GM18868 (cell line): Measurements from ENCODE around the gene SLC2A11.
"Not testable (repeated sequence)": the region's sequence is repeated elsewhere in the genome, so short reads cannot be mapped to it uniquely, and the experiment has no call there.

Source experiments
- ATAC-seq: cut with Tn5 transposase; IDR thresholded peaks from one replicate; pipeline ENCODE4 v1.9.1; 2021; ENCODE audit warnings: mild to moderate bottlenecking, moderate library complexity; ENCODE audit not compliant: unreplicated experiment

The SLC2A11 gene

GRCh38 chr22:23888615-23889401 is 31.1 kb downstream of the SLC2A11 start:
- ATAC-seq: no peak

DNA sequence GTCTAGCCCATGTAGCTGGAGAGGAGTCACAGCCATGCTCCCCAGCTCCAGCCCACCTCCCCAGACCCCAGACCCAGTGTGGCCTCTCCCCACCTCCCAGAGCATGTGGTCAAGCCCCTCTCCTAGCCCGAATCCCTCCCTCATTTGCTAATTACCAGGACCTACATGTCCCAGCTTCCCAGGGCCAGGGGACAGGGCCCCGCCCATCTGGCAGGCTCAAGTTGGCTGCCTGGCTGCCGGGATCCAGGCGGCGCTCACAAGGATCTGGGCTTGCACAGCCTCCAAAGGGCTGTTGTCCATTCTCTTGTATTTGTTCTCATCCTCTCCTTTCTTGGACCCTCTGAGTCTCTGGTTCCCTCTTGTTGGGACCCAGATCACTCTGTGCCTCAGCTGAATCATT is 31.9 kb downstream of the SLC2A11 start:
- ATAC-seq: no peak

GRCh38 chr22:23891726-23892125 is 34.1 kb downstream of the SLC2A11 start:
- no peak for ATAC-seq

DNA sequence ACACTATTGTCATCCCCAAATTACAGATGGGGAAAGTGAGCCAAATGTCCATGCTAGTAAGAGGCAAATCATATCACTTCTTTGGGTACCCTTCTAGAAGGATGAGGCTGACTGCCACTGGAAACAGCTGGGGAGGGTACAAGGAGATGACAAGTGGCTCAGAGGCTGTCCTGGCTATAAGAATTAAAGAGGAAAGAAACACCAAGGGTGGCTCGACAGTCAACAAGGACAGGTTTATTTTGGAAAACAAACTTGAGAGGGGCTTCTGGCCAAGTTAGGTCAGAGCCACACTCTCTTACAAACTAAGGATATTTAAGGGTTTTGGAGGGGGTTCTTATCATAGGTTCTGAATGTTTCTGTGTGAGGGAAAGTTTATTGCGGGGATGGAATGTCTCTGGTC is 34.5 kb downstream of the SLC2A11 start:
- no peak for ATAC-seq

GRCh38 chr22:23892706-23893105 is 35.0 kb downstream of the SLC2A11 start:
- ATAC-seq: no peak

DNA sequence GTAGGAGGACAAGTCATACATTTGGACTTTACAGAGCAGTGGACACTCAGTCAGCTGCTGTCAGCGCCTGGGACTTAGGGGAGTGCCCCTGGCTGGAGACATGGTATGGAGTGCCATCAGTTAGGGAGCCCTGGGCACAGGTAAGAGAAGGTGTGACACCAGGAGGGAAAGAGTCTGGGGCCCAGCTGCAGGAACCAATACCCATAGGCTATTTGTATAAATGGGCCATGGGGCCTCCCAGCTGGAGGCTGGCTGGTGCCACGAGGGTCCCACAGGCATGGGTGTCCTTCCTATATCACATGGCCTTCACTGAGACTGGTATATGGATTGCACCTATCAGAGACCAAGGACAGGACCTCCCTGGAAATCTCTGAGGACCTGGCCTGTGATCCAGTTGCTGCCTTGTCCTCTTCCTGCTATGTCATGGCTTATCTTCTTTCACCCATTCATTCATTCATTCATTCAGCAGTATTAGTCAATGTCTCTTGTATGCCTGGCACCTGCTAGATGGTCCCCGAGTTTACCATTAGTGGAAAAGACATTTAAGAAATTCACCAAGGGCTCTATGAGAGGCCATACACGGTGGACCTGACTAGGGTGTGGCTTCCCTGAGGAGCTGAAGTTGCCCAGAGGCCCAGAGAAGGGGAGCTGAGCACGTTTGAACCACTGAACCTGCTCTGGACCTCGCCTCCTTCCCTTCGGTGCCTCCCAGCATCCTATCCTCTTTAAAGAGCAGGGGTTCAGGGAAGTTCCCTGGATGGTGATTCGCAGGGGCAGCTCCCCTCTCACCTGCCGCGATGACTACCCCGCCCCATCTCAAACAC is 35.7 kb downstream of the SLC2A11 start:
- no peak for ATAC-seq

DNA sequence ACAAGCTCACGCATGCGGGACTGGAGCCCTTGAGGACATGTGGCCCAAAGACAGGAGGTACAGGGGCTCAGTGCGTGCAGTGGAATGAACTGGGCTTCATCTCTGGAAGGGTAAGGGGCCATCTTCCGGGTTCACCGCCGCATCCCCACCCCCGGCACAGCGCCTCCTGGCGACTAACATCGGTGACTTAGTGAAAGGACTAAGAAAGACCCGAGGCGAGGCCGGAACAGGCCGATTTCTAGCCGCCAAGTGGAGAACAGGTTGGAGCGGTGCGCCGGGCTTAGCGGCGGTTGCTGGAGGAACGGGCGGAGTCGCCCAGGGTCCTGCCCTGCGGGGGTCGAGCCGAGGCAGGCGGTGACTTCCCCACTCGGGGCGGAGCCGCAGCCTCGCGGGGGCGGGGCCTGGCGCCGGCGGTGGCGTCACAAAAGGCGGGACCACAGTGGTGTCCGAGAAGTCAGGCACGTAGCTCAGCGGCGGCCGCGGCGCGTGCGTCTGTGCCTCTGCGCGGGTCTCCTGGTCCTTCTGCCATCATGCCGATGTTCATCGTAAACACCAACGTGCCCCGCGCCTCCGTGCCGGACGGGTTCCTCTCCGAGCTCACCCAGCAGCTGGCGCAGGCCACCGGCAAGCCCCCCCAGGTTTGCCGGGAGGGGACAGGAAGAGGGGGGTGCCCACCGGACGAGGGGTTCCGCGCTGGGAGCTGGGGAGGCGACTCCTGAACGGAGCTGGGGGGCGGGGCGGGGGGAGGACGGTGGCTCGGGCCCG is 36.5 kb downstream of the SLC2A11 start, which contains the start of gene MIF:
MIF (plus strand) TSS at position 439 of the 765 bp plus-strand sequence; CDS start at position 531, 92 bp downstream.
- peak; percentile 81 for ATAC-seq

DNA sequence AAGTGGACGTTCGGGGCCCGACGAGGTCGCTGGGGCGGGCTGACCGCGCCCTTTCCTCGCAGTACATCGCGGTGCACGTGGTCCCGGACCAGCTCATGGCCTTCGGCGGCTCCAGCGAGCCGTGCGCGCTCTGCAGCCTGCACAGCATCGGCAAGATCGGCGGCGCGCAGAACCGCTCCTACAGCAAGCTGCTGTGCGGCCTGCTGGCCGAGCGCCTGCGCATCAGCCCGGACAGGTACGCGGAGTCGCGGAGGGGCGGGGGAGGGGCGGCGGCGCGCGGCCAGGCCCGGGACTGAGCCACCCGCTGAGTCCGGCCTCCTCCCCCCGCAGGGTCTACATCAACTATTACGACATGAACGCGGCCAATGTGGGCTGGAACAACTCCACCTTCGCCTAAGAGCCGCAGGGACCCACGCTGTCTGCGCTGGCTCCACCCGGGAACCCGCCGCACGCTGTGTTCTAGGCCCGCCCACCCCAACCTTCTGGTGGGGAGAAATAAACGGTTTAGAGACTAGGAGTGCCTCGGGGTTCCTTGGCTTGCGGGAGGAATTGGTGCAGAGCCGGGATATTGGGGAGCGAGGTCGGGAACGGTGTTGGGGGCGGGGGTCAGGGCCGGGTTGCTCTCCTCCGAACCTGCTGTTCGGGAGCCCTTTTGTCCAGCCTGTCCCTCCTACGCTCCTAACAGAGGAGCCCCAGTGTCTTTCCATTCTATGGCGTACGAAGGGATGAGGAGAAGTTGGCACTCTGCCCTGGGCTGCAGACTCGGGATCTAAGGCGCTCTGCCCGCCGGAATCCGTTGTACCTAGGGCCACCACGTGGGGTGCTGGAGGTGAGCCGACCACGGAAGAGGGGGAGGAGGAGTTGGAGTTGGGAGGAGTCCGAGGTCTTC is 37.3 kb downstream of the SLC2A11 start:
- peak; percentile 31 for ATAC-seq

- ATAC-seq: no peak
Observed at GRCh38 chr22:23895599-23896144, 38.0 kb downstream of the SLC2A11 start.

DNA sequence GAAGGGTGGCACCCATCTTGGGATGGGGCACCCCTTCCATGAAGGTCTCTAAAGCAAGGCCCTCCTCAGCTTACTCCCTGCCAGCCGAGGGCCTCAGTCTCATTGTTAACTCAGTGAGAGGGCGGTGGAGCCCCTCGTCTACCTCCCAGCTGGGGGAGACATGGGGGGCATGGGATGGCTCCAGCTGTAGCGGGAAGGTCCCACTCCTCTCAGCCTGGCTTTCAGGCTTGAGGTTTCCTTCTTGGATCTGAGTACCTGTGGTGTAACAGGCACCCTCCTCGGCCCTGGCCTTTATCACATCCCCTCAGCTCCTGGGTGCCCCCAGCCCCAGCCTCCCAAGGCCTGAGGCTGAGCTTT is 38.5 kb downstream of the SLC2A11 start:
- no peak for ATAC-seq

DNA sequence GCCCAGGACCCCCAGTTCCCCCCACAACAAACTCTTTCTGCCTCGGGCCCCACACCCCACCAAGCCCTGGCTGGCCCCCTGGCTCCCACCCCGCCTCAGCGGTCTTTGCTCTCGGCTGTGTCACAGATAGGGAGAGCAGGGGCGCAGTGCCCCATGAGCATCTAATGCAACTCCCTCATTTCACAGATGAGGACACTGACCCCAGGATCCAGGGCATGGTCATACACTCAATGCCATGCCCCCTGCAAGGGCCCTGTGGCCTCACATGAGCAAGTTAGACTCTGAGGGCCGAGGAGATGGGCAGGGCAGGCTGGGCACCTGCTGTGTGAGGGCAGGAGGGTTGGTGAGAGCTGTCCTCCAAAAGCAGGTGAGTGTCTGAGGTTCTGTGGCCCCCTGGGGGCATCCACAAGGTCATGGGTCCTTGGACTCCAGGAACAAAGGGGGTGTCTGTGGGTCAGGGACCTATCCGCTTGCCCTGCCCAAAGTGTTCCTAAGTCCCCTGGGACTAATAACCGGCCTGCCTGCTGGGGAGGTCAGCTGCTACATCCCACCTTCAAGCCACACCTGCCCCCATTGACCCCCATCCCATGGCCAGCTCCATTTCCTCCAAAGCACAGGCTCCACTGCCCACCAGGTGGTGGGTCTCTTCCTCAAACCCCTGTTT is 39.0 kb downstream of the SLC2A11 start:
- no peak for ATAC-seq

- no peak for ATAC-seq
Observed at GRCh38 chr22:23897320-23897719, 39.6 kb downstream of the SLC2A11 start.

DNA sequence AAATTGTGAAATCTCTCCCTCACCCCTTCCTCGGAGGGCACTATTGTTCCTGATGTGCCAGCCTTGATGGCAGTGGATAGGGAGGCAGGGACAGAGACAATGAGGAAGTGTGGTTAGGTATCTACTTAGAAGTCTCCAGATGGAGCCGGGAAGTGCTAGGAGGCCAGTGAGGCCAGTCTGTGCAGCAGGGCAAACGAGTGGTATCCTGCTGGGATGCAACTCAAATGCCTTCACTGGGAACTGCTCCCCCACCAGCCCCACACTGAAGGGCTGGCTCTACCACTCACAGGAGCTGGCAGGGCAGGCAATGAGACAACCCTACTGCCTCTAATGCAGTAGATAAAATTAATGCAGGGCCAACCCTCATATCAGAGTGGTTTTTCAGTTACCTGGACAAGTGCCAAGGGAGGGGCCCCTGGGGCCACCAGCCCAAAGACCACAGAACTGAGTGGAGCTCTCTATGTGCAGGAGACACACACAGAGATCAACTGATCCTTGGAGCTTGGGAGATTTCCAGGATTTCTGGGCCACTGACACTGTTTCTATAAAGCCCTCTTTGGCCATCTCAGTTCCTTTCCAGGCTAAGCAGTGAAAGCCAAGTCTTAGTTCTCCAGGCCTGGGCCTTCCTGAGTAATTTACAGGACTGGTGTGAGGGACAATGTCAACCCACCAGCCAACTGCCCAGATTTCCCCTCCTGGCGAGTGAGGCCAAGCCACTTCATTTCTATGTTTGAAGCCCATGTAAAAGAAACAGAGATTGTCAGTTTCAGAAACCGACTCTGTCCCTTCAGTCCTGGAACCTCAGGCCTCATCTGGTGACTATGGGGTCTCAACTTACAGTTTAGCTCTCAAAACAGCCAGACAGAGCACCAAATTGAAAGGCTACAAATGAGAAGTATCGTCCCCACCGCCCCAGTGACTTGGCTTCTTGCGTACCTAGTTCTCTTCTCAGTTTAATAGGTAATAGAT is 40.6 kb downstream of the SLC2A11 start:
- no peak for ATAC-seq

- ATAC-seq: no peak
Observed at GRCh38 chr22:23899042-23899745, 41.5 kb downstream of the SLC2A11 start.

- not testable (repeated sequence) for ATAC-seq
Observed at GRCh38 chr22:23900227-23900626, 42.6 kb downstream of the SLC2A11 start.

GRCh38 chr22:23901600-23901999 is 43.9 kb downstream of the SLC2A11 start:
- no peak for ATAC-seq

- no peak for ATAC-seq
Observed at GRCh38 chr22:23903328-23903971, 45.8 kb downstream of the SLC2A11 start.
